ENCODE data around the gene PDIA5.
A peak's percentile ranks its signal among the peaks of the same experiment; 100 is the strongest.

PDIA5 gene

DNA sequence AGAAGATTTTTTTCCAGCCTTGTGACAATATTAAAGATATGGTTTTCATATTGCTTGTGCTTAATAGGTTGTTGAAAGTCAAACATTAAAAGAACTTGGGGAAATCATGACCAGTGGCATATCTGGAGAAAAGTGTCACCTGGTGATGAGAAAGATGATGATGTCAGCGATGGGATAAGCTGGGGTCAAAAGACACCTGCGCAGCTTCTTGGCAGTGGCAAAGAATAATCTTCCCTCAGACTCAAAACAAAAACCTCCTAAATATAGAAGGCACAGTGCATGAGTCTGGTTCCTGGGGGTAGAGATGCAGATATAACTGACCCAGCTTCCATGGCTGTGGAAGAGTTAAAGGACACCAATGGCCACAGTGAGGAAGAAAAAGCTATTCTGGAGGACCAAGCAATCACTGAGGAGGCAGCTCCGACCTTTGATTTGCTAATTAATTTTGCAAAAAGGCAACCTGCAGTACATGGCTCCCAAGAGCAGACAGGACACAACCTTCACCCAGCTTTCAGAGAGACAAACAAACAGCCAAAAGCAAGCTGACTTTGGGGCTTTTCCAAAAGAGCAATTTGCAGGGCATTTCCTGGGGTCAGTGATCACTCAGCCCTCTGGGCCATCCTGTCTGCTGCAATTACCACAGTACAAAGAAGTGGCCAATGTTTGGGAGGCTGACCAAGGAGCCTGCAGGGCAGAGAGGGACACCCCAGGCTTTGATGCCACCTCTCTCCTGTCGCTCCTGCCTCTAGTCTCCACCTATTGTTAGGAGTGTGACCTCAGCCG lies 21.7 kb upstream of the PDIA5 start:
- DNase-seq: no peak

DNA sequence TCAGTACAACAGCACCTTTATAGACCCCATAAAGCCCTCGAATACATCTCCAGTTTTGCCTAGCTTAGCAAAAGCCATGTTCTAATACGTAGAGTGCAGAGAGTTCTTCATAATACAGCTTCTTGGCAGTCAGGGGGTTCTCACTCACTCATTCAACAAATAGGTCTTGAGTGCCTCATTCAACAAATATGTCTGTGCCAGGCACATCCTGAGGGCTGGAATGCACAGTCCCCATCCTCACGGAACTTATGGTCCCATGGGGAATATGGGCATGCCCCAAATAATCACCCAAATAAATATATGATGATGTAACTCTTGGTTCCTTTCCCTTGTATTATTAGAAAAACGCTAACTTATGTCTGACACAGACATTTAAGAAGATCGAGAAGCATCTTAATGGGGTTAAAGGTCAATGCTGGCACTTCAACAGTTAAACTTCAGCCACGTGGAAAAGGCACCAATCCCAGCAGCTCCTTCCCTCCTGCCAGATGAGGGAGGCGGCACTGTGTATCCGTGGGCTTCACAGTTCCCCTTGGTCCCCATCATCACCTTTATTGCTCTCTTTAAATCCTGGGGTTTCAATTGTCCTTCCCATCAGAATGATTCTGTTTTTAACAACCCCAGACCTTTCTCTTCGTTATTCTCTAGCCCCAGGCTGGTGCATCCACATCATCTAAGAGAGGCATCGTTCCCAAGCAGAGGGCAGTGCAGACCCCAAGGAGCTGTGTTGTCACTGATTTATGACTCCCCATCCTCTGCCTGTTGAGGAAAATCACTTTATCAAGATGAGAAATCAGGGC lies 20.4 kb upstream of the PDIA5 start:
- DNase-seq: no peak

DNA sequence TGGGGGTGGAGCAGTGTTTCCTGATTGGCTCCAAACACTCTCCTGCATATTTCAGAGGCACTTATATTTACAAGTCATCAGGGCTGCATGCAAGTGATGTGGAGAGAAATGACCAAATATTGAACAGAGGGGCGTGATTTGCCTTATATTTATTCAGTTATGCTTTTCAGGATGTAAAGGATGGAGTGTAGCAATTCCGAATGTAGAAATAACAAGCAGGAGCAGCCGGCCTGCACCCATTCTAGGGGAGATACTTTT lies 19.8 kb upstream of the PDIA5 start:
- DNase-seq: no peak

DNA sequence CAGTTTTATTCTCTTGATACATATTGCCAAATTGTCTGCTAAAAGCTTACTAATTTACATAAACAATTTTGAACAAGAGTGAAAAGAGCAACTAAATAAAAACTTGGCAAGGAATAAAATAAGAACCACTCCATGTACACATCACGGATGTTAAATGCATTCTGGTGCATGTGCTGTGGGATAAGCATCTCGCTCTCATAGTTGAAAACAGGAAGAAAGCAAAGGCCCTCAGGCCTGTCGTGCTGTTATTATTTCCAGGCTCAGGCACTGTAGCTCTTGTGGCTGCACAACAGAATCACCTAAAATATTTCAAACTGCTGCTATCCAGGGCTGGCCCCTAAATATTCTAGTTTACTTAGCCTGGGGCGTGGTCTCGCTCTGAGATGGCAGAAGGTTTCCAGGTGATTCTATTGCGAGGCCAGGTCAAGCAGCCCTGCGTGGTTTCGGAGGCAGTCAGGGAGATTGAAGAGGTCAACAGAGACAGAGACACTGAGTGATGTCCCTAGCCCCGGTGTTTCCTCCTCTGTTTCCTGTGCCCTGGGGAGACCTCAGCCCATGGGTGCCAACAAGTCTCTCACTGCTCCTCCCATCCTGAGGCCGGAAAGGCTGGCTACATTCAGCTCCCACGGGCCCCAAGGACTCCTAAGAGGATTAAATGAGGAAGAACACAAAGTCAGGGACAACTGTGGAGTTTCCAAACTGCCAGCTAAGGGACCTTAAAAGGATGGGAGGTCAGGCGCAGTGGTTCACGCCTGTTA lies 18.2 kb upstream of the PDIA5 start:
- no peak for DNase-seq

DNA sequence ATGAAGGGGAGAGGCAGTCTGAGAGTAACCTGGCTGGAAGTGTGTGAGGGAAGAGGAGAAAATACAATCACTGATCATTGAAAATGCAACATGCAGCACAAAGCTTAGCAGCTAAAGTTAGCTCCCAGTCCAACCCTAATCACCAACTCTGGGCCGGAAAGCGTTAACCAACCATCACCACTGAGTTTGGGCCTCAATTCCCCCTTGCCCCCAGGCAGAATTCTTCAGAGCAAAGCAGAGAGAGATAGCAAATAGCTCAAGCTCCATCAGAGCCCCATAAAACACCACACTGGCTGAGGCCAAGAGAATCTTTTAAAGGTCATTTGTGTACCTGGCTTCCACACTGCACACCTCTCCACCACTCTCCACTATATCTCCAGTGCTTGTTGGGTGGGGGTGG lies 16.2 kb upstream of the PDIA5 start:
- no peak for DNase-seq

DNA sequence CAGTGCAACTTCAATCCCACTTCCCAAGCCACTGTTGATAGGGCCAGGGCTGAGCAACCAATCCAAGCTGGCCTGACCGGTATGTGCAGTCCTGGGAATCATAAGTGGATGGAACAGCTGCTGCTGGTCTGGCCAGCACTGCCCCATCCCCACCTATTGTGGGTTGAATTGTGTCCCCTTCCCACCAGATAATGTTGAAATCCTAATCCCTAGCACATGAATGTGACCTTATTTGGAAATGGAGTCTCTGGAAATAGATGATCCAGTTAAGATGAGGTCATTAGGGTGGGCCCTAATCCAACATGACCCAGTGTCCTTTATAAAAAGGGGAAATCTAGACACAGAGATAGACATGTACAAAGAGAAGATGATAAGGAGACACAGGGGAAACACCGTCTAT lies 13.7 kb upstream of the PDIA5 start:
- DNase-seq: no peak

DNA sequence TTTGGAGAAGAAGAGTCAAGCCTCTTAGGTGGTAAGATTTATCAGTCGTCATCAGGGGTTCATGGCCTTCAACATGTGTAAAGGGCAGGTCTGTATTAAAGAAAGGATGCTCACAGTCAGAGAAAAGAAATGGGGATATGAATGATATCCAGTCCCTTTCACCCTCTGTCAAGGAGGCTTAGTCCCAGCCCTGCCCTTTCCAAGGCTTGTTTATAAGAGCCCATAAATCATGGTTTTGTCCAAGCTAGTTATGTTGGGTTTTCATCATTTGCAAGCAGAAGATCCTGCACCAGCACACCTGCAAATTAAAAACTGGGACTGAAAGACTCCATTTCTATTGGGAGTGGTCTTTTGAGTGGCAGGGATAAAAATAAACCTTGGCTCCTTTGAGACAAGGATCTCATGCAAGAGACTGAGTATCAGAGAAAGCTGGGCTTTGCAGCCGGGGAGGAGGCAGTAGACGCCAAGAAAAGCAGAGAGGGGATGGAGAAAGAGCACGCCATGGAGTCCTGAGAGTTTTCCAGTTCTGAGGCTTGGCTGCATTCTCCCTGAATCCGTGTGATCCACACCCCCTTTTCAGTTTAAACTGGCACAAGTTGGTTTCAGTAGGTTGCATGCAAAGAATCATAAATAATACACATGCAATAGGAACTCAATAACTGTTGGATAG lies 12.6 kb upstream of the PDIA5 start:
- no peak for DNase-seq

DNA sequence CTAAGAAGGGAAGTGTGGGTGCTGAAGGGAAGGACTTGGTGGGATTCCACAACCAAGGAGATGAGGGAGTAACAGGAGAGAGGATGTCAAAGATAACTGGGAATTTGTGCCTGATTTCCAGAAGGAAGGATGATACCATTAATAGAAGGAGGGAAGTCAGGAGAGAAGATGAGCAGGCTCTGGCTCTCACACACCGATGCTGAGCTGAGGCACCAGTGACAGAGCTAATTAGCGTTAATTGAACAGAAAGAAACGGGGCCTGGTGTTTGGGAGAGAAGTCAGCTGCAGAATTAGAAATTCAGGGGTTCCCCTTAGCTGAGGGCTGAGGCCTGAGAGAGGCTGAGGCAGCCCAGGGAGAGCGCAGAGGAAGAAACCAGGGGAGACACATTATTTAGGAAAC lies 11.9 kb upstream of the PDIA5 start:
- no peak for DNase-seq

DNA sequence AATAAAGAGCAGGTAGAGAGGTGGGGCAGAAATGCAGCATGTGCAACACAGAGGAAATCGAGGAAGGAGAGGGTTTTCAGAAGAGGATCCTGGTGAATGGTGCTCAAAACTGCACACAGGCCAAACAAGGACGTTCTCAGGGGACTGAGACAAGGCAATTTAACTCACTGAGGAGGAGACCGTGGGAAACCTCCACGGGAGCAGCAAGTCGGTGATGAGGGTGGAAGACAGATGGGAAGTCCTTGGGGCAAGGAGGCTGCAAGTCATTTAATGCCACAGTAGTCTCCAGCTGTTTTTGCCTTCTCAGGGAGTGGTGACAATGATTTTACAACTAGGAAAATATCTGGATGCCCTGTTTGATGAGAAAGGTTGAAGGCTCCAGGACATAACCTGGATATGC lies 11.5 kb upstream of the PDIA5 start:
- no peak for DNase-seq

DNA sequence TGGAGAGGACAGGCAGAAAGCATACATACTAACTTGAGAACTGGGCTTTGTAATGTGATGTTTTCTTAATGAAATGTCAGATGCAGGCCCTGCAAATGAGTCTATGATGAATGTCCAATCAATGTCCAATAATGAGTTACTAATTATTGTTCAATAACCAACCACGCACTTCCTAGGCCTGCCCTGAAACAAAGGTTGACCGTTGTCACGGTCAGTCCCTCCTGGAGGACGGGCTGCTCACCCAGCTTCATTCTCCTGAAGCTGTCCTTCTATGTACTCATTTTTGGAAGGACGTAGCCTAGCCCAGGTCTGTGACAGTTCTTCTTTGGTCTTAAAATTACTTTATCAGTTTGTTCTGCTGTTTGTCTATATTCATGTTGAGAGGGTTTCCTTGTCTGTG lies 8.3 kb upstream of the PDIA5 start:
- DNase-seq: no peak

DNA sequence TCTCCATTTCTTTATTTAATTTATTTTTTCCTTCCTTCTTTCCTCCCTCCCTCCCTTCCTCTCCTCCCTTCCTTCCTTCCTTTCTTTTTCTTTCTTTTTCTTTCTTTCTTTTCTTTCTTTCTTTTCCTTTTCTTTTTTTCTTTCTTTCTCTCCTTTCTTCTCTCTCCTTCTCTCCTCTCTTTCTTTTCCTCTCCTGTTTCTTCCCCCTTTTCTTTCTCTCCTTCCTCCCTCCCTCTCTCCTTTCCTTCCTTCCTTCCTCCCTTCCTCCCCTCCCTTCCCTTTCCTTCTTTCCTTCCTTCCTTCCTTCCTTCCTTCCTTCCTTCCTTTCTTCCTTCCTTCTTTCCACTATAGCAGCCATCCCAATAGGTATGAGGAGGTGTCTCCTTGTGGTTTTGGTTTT lies 6.8 kb upstream of the PDIA5 start:
- no peak for DNase-seq

DNA sequence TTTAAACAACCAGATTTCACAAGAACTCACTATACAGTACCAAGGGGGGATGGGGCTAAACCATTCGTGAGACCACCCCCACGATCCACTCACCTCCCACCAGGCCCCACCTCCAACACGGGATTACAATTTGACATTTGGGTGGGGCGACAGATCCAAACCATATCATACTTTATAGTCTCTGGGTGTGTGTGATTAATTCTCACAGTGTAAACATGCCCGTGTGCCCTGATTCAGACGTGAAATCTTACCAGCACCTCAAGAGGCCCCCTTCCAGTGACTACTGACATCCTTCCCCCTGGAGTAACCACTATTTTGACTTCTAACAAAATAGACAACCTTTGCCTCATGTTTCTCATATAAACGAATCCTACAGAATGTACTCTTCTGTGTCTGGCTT lies 5.0 kb upstream of the PDIA5 start:
- no peak for DNase-seq

DNA sequence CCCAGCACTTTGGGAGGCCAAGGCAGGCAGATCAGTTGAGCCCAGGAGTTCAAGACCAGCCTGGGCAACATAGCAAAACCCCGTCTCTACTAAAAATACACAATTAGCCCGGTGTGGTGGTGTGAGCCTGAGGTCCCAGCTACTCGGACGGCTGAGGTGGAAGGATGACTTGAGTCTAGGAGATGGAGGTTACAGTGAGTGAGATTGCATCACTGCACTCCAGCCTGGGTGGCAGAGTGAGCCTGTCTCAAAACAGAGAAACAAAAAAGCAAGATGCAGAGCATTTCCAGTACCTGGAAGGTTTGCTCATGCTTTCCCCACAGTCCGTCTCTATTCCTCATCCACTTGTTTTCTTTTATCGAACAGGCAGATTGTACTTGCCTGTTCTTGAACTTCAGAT lies 3.8 kb upstream of the PDIA5 start:
- no peak for DNase-seq

DNA sequence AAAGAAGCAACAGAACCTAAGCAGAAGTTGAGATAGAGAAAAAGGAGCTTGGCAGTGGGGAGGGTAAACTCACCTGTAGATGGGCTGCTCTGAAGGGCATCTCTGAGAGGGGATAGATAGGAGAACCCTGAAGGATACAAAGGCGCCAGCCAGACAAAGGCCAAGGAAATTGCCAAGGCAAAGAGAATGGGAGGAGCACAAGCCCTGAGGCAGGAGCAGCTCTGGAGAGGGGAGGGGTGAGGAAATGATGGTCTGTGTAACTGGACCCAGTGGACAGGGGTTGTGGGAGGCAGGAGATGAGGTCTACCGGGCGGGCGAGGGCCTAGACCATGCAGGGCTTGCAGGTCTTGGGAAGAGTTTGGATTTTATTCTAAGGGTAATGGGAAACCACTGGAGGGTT lies 2.3 kb upstream of the PDIA5 start:
- no peak for DNase-seq

DNA sequence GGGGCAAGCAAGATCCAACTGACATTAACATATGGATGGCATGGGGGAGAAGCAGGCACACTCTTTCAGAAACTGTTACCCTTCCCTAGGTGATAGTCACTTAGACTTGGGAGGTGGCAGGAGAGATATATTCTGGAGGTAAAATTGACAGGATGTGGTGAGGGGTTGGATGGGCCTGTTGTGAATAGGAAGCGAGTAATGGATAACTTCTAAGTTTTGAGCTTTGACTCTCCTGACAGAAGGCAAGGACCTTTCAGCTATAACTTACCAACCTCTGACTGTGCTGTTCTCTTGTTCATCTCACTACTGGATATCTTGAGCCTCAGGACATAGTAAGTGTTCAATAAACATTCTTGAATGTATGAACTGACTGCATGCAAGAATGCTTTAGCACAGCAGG lies 1.9 kb upstream of the PDIA5 start:
- peak; percentile 31 for DNase-seq

DNA sequence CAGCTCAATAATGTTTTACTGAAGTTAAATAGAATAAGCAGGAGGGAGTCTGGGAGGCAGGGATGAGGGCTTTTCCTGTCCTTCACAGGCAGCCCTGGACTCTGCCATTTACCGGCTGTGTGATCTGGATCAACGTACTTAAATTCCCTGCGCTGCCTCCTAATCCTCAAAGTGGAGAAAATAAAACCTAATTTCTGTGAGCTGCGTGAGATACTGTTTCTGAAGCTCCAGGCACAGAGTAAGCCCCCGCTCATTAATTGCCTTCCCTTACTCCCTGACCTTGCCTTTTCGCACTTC lies 278 bp upstream of the PDIA5 start:
- no peak for DNase-seq

DNA sequence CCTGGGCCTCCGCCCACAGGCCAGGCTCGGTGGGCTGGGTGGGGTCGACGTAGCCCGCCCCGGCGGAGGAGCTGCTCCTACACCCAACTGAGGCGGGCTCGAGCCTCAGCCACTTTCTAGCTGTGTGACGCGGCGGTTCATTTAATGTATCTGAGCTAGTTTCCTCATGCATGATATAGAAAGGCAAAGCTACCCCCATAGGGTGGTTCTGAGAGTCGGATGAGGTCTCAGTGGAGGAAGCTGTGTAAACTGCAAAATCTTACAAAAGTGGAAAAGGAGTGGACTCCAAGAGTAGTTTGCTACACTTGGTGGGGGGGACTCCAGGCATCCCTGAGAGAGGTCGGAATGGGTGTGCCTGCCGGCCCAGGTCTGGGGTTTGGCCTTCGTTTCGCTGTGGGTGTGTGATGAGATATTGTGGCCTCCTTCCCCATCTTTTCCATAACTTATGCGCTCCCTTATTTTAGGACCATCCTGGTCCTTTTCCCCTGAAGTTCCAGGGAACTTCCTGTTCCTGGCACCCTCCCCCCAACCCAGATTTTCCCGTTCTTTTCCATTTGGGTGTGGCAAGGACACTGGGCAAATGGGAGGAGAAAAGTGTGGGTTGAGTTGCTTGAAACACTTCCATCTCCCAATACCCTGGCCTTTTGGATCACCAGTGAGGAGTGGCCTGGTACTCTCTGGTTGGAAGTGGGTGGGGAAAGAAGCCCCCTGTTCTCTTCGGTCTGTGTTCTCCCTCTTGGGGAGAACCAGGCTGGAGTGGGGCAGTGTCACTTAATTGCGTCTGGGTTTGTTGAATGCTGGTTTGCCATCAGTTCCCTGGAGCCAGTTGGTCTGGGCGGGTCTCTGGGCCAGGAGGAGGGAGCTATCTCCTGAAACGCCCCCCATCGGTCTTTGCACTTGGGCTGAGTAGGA lies 1.1 kb downstream of the PDIA5 start:
- no peak for DNase-seq

DNA sequence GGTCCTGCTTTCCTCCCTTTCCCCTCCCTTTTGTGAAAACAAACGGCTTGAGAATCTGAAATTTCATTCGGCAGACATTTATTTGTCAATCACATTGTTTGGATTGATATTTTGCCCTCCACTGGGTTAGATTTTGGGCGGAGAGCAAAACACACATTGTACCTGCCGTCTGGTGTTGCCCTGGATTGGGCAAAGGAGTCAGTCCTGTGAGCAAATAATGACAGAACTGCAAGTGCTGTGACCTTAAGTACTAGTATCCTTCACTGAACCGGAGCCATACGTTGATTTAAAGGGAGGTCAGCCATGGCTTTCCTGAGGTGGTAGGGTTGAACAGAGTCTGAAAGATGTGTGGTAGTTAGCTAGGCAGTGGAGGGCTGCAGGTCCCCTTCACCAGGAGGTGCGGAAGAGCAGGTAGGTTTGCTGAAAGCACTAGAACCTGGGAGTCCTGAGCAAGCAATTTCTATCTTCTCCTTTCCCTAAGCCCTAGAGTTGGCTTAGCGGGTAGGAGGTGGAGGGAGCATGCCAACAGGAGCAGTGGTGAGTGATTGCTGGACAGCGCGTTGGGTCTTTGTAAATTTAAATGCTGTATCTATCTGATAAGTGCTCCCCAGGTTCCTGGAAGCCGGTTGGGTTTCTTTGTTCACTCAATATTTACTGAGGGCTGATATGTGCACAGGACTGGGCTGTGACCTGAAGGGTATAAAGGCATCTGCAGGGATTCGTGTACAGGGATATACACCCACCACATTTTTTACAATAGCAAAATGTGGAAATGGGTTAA lies 2.0 kb downstream of the PDIA5 start:
- no peak for DNase-seq

DNA sequence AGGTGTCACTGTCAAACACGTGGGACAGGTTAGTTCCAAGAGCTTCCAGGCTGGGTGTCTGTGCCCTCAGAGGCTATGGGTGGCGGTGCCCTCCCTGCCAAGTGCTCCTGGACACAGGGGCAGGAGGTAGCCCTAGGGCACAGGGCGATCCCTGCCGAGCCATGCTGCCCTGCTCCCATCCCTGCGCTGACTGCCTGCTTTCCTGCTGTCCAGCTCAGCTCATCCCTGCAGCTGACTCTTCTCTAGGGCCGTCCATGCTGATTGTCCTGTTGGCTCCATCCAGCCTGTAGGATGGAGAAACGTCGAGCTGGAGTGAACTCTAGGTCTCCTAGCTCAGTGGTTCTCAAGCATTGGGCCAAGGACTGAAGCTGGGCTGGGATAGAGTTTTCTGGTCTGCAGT lies 3.7 kb downstream of the PDIA5 start:
- no peak for DNase-seq

DNA sequence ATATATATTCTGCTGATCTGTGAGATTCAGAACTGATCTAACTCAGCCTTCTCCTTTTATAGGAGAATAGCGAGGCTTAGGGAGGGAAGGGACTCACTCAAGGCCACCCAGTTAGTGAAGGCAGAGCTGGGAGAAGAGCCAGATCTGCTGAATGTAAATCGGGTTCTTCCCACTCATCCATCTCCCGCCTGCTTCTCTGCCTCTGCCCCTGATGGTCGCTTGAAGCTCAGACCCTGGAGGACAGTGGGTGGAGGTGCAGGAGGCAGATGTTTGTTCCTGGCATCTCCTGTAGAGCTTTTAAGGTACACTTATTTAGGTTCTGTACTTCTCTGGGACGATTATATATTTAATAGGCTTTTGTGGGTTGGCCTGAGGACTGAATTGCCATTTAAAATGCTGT lies 4.3 kb downstream of the PDIA5 start:
- no peak for DNase-seq

DNA sequence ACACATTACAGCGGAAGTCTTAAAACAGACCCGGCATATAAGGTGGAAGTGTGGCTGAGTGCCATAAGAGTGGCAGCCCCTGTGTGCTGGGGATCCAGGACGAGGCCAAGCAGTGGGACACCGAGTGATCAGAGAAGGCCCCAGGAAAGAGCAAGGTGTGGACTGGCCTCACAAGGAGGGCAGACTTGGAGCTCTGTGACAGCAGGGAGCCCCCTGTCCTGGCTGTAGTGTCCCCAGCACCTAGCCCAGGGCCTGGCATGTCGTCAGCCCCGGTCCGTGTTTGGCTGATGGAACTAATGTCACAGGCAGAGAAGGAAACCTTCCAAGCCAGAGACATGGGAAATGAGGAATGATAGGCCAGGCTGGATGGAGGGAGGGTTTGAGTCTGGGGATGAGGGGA lies 4.8 kb downstream of the PDIA5 start:
- DNase-seq: no peak

DNA sequence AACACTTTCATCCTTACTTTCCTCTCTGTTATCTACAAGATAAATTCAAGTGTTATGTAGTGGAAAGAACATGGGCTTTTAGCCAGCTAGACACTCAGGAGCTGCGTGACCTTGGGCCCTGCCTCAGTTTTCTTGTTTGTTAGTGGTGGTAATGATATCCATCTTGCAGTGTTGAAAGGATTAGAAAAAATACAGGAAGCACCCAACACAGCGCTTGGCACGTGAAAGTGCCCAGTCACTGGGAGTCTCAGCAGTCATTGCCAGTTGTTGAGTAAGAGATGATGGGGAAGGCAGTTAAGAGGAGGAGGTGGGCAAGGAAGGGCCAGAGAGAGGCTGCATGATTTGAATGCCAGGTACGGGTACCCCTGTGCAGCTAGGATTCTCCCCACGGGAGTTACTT lies 5.3 kb downstream of the PDIA5 start:
- DNase-seq: peak; percentile 25
